DND-41 (cell line): Measurements from ENCODE around the gene ELMO2.

Experiments used
- CTCF ChIP-seq: IDR thresholded peaks from 2 replicates; pipeline ENCODE4 v1.5.1; 2012; ENCODE audit warnings: borderline replicate concordance, low read length, moderate library complexity, mild to moderate bottlenecking; ENCODE audit not compliant: poor library complexity, severe bottlenecking; ENCODE audit errors: extremely low read depth
- EZH2 ChIP-seq: IDR thresholded peaks from 3 replicates; pipeline ENCODE4 v1.6.1; 2012; ENCODE audit warnings: borderline replicate concordance, low read depth, mild to moderate bottlenecking, moderate library complexity, low read length, inconsistent platforms; ENCODE audit not compliant: severe bottlenecking

GRCh38 chr20:46430921-46431712 lies 24.7 kb upstream of the ELMO2 start:
- TF ChIP-seq EZH2, result no peak
- TF ChIP-seq CTCF, result no peak
